Measurements from ENCODE around the gene KMT2D. TPM values are rescaled to one million over a fixed set of nuclear protein-coding genes. Genes with fewer than 3 reads are reported as not detected.

The KMT2D gene
- total RNA-seq, 2 donors from 2014 or later: 44.1 to 47.4 TPM

- ATAC-seq (no peak), DNase-seq (no peak)
- intact Hi-C loops (cut with DNase I): no loop called here
These were observed 19.3 kb downstream of the KMT2D start for GRCh38 chr12:49041036-49041880.

- intact Hi-C loops (cut with DNase I): no loop called here
- no peak for DNase-seq
- no peak for ATAC-seq
These were observed 20.2 kb downstream of the KMT2D start for GRCh38 chr12:49040364-49040855.

- DNase-seq (no peak), ATAC-seq (no peak)
- intact Hi-C loops (cut with DNase I): no loop called here
These were observed 20.9 kb downstream of the KMT2D start for GRCh38 chr12:49039421-49040363.

DNA sequence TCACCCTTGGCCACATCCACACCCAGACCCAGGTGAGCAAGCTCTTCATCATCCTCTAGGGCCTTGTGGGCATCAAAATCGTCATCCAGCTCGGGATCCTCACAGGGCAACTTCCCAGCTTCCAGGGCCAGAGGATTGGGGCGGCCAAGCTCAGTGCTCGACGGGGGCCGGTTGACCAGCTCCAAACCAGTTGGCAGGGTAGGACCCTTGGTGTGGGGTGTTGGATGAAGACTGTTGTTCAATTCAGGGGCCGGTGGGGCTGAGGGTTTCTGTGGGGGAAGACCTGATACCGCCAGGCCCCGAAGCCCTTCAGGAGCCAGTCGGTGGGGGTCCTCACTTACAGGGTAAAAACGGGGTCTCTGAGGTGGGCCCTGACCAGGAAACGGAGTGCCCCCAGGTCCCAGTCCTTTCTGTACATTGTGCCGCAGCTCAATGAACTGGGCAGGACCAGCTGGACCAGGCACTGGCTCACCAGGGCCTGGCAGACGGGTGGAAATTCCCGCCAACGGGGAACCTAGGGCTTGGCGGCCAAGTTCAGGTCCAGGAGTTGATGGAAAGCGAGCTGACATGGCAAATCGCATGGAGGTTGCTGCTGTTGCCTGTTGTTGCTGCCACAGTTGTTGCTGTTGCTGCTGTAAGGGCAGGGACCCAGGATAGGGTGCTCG is 22.2 kb downstream of the KMT2D start:
- ATAC-seq (no peak), DNase-seq (no peak)
- intact Hi-C loops (cut with DNase I): no loop called here

DNA sequence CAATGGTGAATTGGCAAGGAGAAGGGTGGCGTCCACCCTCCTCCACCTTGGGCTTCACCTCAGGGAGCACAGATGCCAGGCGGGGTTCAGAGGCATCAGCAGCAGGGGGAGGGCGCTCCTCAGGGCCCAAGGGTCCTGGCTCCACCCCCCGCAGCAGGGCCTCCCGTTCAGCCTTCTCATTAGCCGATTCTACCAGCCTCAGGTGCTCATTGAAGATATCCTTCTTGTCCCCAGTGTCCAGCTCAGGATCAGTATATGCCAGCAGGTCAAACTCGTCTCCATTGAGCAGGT is 22.7 kb downstream of the KMT2D start:
- intact Hi-C loops (cut with DNase I): no loop called here
- no peak for DNase-seq
- ATAC-seq: no peak

- ATAC-seq: no peak
- intact Hi-C loops (cut with DNase I): no loop called here
- no peak for DNase-seq
These were observed 23.3 kb downstream of the KMT2D start for GRCh38 chr12:49037111-49037946.

GRCh38 chr12:49036029-49036428 is 24.6 kb downstream of the KMT2D start:
- DNase-seq: no peak
- no peak for ATAC-seq
- intact Hi-C loops (cut with DNase I): no loop called here

- intact Hi-C loops (cut with DNase I): no loop called here
- DNase-seq: no peak
- ATAC-seq: no peak
These were observed 26.3 kb downstream of the KMT2D start for GRCh38 chr12:49034286-49034622.

DNA sequence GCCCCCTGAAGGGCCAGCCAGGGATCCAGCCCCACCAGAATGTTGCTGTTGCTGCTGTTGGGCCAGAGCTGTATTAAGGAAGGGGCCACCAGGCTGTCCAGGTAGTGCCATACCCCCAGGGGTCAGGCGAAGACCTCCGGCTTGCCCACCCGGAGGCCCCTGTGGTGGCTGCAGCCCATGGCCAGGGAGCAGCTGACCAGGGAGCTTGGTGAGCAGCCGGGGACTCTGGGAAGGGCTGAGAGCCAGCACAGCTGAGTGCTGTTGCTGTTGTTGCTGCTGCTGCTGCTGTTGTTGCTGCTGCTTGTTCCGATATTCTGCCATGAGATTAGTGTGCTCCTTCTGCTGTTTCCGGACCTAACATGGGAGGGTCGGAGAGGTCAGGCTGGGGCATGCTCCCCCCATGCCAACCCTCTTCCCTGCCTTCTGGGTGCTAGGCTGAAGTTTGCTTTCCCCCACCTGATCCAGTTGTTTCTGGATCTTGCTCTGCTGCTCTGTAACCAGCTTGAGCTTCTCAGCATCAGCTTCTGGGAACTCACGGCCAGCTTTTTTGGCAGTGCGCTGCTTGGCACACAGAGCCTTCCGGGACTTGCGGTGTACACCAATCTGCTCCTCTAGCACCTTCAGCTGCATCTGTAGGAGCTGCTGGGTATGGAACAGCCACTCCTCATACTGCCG is 26.8 kb downstream of the KMT2D start:
- intact Hi-C loops (cut with DNase I): no loop called here
- ATAC-seq (no peak), DNase-seq (no peak)

GRCh38 chr12:49032679-49033447 is 27.7 kb downstream of the KMT2D start:
- intact Hi-C loops (cut with DNase I): no loop called here
- DNase-seq: no peak
- ATAC-seq: no peak

DNA sequence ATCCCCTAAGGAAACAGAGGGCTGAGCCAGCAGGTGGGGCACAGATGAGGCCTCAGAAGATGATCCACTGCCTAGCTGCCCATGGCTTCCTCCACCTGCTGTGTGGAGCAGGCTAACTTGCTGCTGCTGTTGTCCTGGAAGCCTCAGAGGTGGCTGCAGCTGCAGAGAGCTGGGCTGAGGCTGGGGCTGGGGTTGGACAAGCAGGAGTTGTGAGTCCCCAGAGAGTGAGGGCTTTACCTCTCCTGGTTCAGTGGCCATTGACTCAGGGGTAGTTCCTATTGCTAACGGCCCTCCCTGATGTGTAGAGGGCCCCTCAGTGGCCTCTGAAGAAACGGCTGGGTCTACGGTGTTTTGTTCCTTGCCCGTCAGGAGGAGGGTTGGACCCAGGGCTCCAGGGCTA is 28.3 kb downstream of the KMT2D start:
- intact Hi-C loops (cut with DNase I): no loop called here
- ATAC-seq (no peak), DNase-seq (no peak)

DNA sequence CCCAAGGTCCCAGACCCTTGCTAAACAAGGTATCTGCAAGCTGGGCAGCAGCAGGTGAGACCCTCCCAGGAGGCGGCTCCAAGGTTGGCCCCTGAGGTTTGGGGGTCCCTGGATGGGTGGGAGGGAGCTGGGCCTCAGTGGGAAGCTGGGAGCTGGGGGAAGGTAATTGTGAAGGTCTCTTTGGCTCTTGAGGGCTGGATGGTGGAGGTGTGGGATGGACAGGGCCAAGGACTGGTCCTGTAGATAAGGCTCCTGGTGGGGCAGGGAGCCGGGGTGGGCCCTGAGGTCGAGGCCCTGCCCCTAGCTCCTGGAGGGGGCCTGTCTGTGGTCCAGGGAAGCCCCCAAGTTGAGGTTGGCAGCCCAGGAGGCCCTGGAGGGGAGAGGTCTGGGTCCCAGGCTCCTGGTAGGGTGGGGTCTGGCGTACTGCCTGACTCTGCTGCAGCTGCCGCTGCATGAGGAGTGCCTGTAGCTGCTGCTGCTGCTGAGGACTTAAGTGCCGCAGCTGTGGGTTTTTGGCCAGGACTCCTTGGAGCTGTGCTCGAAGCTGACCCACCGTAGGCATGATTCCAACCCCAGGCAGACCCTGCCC is 28.9 kb downstream of the KMT2D start:
- DNase-seq (no peak), ATAC-seq (no peak)
- intact Hi-C loops (cut with DNase I): no loop called here

DNA sequence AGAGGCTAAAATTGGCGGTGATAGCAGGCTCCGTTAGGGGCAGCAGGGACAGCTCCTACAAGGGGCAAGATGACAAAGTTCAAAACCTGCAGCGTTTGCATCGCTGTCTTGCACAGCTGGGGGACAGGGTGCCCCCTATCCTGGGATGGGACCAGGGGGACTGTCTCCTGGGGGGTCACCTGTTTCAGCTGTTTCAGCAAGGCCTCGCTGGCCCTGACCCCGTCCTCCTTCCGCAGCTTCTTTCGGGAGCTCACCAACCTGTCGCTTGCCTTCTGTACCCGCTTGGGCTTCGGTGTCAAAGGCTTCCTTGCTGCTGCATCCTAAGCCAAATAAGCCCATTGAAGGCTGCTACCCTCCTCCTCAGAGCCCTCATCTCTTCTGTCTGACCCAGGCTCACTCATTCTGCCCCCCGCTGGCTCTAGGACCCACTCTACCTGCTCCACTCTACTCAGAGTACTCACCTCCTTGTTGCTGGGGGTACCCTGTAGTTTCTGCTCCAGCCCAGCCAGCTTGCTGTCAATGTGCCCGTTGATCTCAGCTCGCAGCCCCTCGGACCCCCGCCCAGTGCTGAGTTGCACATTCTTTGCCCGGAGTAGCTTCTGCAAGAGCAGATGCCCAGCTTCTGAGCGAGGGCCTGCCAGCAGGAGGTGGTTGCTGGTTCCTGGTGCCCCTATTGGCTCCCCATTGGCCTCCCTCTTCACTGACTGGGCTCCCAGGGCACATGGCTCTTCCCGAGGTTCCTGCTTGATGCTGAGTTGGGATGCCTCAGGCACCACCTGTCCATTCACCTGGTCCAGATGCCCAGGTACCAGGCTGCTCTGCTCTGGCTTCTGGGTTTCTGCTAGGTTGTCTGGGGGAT is 29.7 kb downstream of the KMT2D start:
- no peak for ATAC-seq
- intact Hi-C loops (cut with DNase I): no loop called here
- no peak for DNase-seq

DNA sequence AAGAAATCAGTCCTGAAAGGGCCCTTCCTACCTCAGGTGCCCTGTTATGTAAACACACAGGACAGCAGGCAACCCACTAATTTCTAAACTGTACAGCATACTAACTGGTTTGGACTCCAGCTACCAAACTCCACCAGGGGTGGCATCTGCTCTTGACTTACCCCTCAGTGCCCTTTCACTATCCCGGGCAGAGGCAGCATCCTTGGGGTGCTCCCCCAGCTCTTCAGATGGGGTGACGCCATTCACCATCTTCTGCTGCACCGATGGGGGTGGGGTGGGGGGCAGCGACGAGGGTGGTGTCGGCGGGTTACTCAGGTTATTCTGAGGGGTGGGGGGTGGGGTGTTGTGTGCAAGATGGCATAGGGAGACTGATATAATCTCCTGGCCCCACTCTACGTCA is 30.5 kb downstream of the KMT2D start:
- no peak for DNase-seq
- intact Hi-C loops (cut with DNase I): no loop called here
- ATAC-seq: no peak

GRCh38 chr12:49028666-49029275 is 31.8 kb downstream of the KMT2D start:
- no peak for ATAC-seq
- intact Hi-C loops (cut with DNase I): no loop called here
- DNase-seq: no peak

Measured in left cardiac atrium (tissue), 4 donors.